Activated CD4-positive, alpha-beta T cell treated with anti-CD3 and anti-CD28 coated beads, Interleukin-2, amount 50 U/mL, for 1 hour (primary cell): Measurements from ENCODE around the gene PANK1.

Experiments
- DNase-seq: peaks from one replicate; pipeline ENCODE4 v3.0.0-alpha.2; 2020

Gene PANK1

GRCh38 chr10:89613582-89613981 lies 31.5 kb downstream of the PANK1 start:
- no peak for DNase-seq

- no peak for DNase-seq
Observed at GRCh38 chr10:89611282-89611681, 33.8 kb downstream of the PANK1 start.

GRCh38 chr10:89609833-89610346 lies 35.2 kb downstream of the PANK1 start:
- DNase-seq: no peak

GRCh38 chr10:89604200-89604599 lies 40.8 kb downstream of the PANK1 start:
- DNase-seq: no peak

GRCh38 chr10:89602919-89603318 lies 42.1 kb downstream of the PANK1 start:
- DNase-seq: no peak

GRCh38 chr10:89601728-89602361 lies 43.2 kb downstream of the PANK1 start:
- no peak for DNase-seq

GRCh38 chr10:89600041-89600440 lies 45.0 kb downstream of the PANK1 start:
- DNase-seq: no peak

- DNase-seq: no peak
Observed at GRCh38 chr10:89593043-89593442, 52.0 kb downstream of the PANK1 start.

- no peak for DNase-seq
Observed at GRCh38 chr10:89592539-89592938, 52.5 kb downstream of the PANK1 start.

- DNase-seq: no peak
Observed at GRCh38 chr10:89591796-89592271, 53.2 kb downstream of the PANK1 start.

- no peak for DNase-seq
Observed at GRCh38 chr10:89591111-89591795, 53.8 kb downstream of the PANK1 start.

- no peak for DNase-seq
Observed at GRCh38 chr10:89590326-89590725, 54.7 kb downstream of the PANK1 start.

GRCh38 chr10:89589101-89589720 lies 55.8 kb downstream of the PANK1 start:
- DNase-seq: no peak

- DNase-seq: no peak
Observed at GRCh38 chr10:89588671-89589070, 56.4 kb downstream of the PANK1 start.

GRCh38 chr10:89582022-89582421 lies 63.0 kb downstream of the PANK1 start:
- no peak for DNase-seq

GRCh38 chr10:89580243-89580642 lies 64.8 kb downstream of the PANK1 start:
- no peak for DNase-seq

GRCh38 chr10:89576696-89577095 lies 68.3 kb downstream of the PANK1 start:
- no peak for DNase-seq

GRCh38 chr10:89576022-89576421 lies 69.0 kb downstream of the PANK1 start:
- no peak for DNase-seq

- DNase-seq: no peak
Observed at GRCh38 chr10:89575031-89575430, 70.0 kb downstream of the PANK1 start.

GRCh38 chr10:89574368-89574767 lies 70.7 kb downstream of the PANK1 start:
- DNase-seq: no peak

- DNase-seq: no peak
Observed at GRCh38 chr10:89567576-89568245, 77.3 kb downstream of the PANK1 start.

GRCh38 chr10:89566992-89567391 lies 78.0 kb downstream of the PANK1 start:
- no peak for DNase-seq
